Hepatocyte (in vitro differentiated cells): Measurements from ENCODE around the gene FAM227B.

ENCODE experiments used
- EZH2 ChIP-seq: fragments of 200-600 bp; sonication (generic); IDR thresholded peaks from 2 replicates; pipeline ENCODE4 v1.6.1; 2016; ENCODE audit warnings: antibody characterized with exemption, mild to moderate bottlenecking, borderline replicate concordance
- EZH2phosphoT487 ChIP-seq: fragments of 200-600 bp; sonication (generic); IDR thresholded peaks from one replicate; pipeline ENCODE4 v1.6.1; 2018; ENCODE audit warnings: antibody characterized with exemption, mild to moderate bottlenecking, low read depth, moderate library complexity; ENCODE audit not compliant: unreplicated experiment, severe bottlenecking
- TF ChIP-seq, protein P1 (sequence below): fragments of 200-600 bp; sonication (generic); IDR thresholded peaks from 2 replicates; pipeline ENCODE4 v1.5.1; 2016; ENCODE audit warnings: antibody characterized with exemption, mild to moderate bottlenecking; ENCODE audit not compliant: poor library complexity

DNA sequence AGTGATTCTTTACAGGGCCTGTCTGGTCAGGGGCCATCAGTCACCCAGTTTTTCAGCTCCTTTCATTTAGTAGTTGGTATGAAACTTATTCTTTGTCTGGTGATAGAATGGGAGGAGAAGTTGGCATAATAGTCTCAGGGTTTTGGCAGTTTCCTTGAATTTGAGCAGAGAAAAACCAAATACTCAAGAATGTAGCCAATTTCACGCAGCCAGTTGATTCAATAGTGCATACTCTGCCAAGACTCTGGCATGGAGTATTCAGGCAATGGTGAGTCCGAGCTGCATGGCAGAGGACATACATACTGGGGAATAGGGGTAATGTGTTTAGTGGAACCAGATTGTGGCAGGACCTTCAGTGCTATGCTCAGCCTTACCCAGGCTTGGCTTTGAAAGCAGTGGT, 332.2 kb downstream of the FAM227B start:
- TF ChIP-seq, protein P1, sequence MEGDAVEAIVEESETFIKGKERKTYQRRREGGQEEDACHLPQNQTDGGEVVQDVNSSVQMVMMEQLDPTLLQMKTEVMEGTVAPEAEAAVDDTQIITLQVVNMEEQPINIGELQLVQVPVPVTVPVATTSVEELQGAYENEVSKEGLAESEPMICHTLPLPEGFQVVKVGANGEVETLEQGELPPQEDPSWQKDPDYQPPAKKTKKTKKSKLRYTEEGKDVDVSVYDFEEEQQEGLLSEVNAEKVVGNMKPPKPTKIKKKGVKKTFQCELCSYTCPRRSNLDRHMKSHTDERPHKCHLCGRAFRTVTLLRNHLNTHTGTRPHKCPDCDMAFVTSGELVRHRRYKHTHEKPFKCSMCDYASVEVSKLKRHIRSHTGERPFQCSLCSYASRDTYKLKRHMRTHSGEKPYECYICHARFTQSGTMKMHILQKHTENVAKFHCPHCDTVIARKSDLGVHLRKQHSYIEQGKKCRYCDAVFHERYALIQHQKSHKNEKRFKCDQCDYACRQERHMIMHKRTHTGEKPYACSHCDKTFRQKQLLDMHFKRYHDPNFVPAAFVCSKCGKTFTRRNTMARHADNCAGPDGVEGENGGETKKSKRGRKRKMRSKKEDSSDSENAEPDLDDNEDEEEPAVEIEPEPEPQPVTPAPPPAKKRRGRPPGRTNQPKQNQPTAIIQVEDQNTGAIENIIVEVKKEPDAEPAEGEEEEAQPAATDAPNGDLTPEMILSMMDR, result no peak
- TF ChIP-seq EZH2phosphoT487, result no peak
- TF ChIP-seq EZH2, result no peak
